Activated T-helper 1 cell treated with anti-CD3 and anti-CD28 coated beads, Interleukin-12 subunit alpha, Interleukin-12 subunit beta, Interleukin-2, Interleukin-4 antibody, amounts not matched to agents 30 ng/mL and 10 ng/mL and 1 ng/mL, durations not matched to agents 14 hours and 24 hours and 36 hours (primary cell): Measurements from ENCODE around the gene TEX44. TPM values are rescaled to one million over a fixed set of nuclear protein-coding genes. Genes with fewer than 3 reads are reported as not detected.
A peak's percentile ranks its signal among the peaks of the same experiment; 100 is the strongest.
"Not testable (repeated sequence)": the region's sequence is repeated elsewhere in the genome, so short reads cannot be mapped to it uniquely, and the experiment has no call there.

ENCODE experiments used
- DNase-seq: peaks from one replicate; pipeline ENCODE4 v3.0.0; 2021; ENCODE audit warnings: low spot score
- H3K27ac Mint-ChIP-seq: one replicate; pipeline ENCODE4 v1.8.0; 2021; ENCODE audit warnings: mild to moderate bottlenecking, mixed read lengths
- H3K27me3 Mint-ChIP-seq: one replicate; pipeline ENCODE4 v1.8.0; 2022; ENCODE audit warnings: mild to moderate bottlenecking, moderate library complexity, mixed read lengths; ENCODE audit not compliant: insufficient read depth
- H3K36me3 Mint-ChIP-seq: one replicate; pipeline ENCODE4 v1.8.0; 2021; ENCODE audit warnings: low read depth, mixed read lengths
- H3K4me1 Mint-ChIP-seq: one replicate; pipeline ENCODE4 v1.8.0; 2021; ENCODE audit warnings: low read depth, mixed read lengths
- H3K4me3 Mint-ChIP-seq: one replicate; pipeline ENCODE4 v1.8.0; 2021; ENCODE audit warnings: mild to moderate bottlenecking, moderate library complexity, mixed read lengths
- H3K9me3 Mint-ChIP-seq: one replicate; pipeline ENCODE4 v1.8.0; 2021; ENCODE audit warnings: mixed read lengths
- intact Hi-C: fragments of 100-400 bp; cut with micrococcal nuclease; formaldehyde crosslinking; loops from one replicate; pipeline ENCODE4 v1.15.1; 2024
- total RNA-seq: library from RNA; stranded (reverse); gene quantifications from 2 replicates; pipeline ENCODE4 v1.2.3, GENCODE V29; 2022

The TEX44 gene
- not detected in 2 replicates for total RNA-seq

GRCh38 chr2:231592636-231593145 is at the start of gene TEX44:
TEX44 (plus strand) TSS chr2:231592864; CDS start chr2:231592952, 88 bp downstream.
- no peaks in the 10 kb centered on the region for H3K4me1 Mint-ChIP-seq
- H3K27ac Mint-ChIP-seq = no peak within 1 kb of the TSS
- no peaks in the 10 kb centered on the region for H3K9me3 Mint-ChIP-seq
- H3K27me3 Mint-ChIP-seq = peaks cover 7% of the 10 kb centered on the region
- intact Hi-C loops = no loop called here
- no peaks in the 10 kb centered on the region for H3K36me3 Mint-ChIP-seq
- DNase-seq = no peak
- H3K4me3 Mint-ChIP-seq = no peak within 1 kb of the TSS

DNA sequence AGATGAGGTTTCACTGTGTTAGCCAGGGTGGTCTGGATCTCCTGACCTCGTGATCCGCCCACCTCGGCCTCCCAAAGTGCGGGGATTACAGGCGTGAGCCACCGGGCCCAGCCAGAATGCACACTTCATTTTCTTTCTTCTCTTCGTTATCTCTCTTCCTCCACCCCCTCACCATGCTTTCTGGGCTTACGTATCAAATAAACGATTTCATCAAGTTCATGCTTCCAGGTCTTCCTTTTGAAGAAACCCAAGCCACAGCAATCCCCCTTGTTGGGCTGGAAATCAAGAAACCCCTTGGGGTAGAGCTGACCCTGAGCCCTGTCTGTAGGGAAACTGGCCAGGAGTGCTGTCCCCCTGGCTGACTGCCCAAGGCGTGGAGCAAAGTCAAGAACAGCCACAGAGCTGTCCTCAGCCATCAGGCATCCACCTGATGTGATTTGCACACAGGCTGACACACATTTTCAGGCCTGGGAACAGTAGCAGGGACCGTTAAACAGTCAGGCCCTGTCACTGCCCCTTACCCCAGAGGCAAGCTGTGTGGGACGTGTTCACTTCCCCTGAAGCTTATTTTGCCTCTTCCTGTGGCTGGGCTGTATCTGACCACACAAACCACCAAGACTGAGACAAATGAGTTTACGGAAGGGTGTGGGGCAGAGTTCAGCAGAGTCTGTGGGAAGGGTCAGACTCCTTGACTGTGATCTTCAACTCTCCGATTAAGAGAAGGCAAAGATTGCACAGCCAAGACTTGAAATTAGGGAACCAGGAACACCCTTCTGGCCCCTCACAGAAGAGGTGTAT is 47.4 kb upstream of the TEX44 start:
- DNase-seq = peak; percentile 76
- Mint-ChIP-seq H3K4me1 (peaks cover 45% of the 10 kb centered on the region), H3K27ac (peak overlapping the region; percentile 96), H3K4me3 (peak overlapping the region; percentile 79), H3K9me3 (peaks cover 23% of the 10 kb centered on the region), H3K27me3 (peaks cover 5% of the 10 kb centered on the region), H3K36me3 (peaks cover 18% of the 10 kb centered on the region)
- intact Hi-C loops = loop anchor here (1.0 to 10.0 kb wide), 4 partner anchors 13 to 561 kb away; no protein-coding TSS in a partner anchor

- Mint-ChIP-seq H3K9me3 (peaks cover 23% of the 10 kb centered on the region), H3K27me3 (peaks cover 5% of the 10 kb centered on the region), H3K36me3 (peaks cover 17% of the 10 kb centered on the region), H3K4me1 (peaks cover 45% of the 10 kb centered on the region), H3K4me3 (peak overlapping the region; percentile 79), H3K27ac (peak overlapping the region; percentile 96)
- no peak for DNase-seq
- intact Hi-C loops = loop anchor here (5.0 to 10.0 kb wide), 2 partner anchors 481 to 561 kb away; no protein-coding TSS in a partner anchor
Observed at GRCh38 chr2:231546014-231546715, 46.5 kb upstream of the TEX44 start.

DNA sequence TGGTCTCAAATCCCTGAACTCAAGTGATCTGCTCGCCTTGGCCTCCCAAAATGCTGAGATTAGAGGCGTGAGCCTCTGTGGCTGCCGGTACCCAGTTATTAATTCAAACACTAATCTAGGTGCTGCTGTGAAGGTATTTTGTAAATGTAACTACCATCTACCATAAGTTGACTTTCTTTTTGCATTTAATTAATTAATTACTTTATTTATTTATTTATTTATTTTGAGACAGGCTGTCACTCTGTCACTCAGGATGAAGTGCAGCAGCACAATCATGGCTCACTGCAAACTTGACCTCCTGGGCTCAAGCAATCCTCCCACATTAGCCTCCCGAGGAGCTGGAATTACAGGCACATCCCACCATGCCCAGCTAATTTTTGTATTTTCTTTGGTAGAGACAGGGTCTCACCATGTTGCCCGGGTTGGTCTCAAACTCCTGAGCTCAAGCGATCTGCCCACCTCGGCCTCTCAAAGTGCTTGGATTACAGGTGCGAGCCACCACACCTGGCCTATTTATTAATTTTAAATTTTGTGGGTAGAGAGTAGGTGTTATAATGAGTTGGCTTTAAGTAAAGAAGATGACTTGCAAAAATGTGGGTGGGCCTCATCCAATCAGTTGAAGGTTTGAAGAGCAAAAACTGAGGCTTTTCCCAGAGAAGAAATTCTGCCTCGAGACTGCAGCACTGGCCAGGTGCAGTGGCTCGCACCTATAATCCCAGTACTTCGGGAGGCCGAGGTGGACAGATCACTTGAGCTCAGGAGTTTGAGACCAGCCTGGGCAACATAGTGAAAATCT is 45.2 kb upstream of the TEX44 start:
- Mint-ChIP-seq H3K4me3 (no peak overlapping the region), H3K27ac (no peak overlapping the region), H3K4me1 (peaks cover 45% of the 10 kb centered on the region), H3K36me3 (peaks cover 10% of the 10 kb centered on the region), H3K9me3 (peaks cover 16% of the 10 kb centered on the region), H3K27me3 (peaks cover 5% of the 10 kb centered on the region)
- intact Hi-C loops = loop anchor here (5.0 to 10.0 kb wide), 2 partner anchors 480 to 563 kb away; no protein-coding TSS in a partner anchor
- no peak for DNase-seq

DNA sequence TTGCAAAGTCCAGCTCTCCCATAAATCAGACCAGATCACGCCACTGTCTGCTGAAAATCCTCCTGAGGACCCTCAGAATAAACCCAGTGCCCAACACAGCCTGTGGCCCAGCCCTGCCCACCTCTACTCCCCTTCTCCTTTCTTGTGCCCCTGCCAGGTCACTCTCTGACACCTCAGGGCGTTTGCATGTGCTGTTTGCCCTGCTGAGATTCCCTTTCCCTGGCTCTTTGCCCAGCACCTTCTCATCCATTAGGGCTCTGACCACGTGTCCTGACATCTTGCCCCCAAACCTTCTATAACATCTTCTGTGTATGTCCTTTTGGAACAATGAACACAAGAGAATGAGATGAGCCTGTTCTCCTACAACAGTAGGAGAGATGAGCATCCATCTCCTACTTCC is 43.9 kb upstream of the TEX44 start:
- intact Hi-C loops = loop anchor here (5.0 to 10.0 kb wide), 2 partner anchors 479 to 564 kb away; no protein-coding TSS in a partner anchor
- Mint-ChIP-seq H3K9me3 (peaks cover 17% of the 10 kb centered on the region), H3K27ac (no peak overlapping the region), H3K4me3 (no peak overlapping the region), H3K27me3 (peaks cover 2% of the 10 kb centered on the region), H3K4me1 (peaks cover 45% of the 10 kb centered on the region), H3K36me3 (peaks cover 17% of the 10 kb centered on the region)
- no peak for DNase-seq

- H3K36me3 Mint-ChIP-seq = peaks cover 17% of the 10 kb centered on the region
- peaks cover 54% of the 10 kb centered on the region for H3K4me1 Mint-ChIP-seq
- H3K27me3 Mint-ChIP-seq = peaks cover 2% of the 10 kb centered on the region
- no peak for DNase-seq
- H3K4me3 Mint-ChIP-seq = no peak overlapping the region
- H3K9me3 Mint-ChIP-seq = peaks cover 17% of the 10 kb centered on the region
- peak overlapping the region; percentile 20 for H3K27ac Mint-ChIP-seq
- intact Hi-C loops = loop anchor here (5.0 to 10.0 kb wide), 2 partner anchors 478 to 565 kb away; no protein-coding TSS in a partner anchor
Observed at GRCh38 chr2:231549446-231550239, 43.0 kb upstream of the TEX44 start.

DNA sequence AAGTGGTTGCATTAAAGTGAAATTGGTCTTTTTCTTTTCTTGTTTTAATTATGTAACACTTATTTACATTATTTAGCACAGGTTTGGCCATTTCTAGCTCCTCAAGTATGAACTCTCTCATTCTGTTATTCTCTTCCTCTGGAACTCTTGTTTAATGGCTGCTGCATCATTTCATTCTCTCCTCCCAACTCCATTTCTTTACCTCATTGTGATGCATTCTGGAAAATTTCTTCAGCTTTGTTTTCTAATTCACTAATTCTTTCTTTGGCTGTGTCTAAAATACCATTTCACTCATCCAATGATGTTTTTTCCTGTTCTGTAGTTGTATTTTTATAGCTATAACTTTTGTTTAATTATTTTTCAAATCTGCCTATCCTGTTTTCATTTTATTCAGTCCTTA is 39.9 kb upstream of the TEX44 start:
- H3K27me3 Mint-ChIP-seq = peaks cover 2% of the 10 kb centered on the region
- H3K4me1 Mint-ChIP-seq = peaks cover 51% of the 10 kb centered on the region
- intact Hi-C loops = no loop called here
- DNase-seq = no peak
- H3K4me3 Mint-ChIP-seq = no peak overlapping the region
- H3K9me3 Mint-ChIP-seq = peaks cover 14% of the 10 kb centered on the region
- H3K36me3 Mint-ChIP-seq = peaks cover 18% of the 10 kb centered on the region
- no peak overlapping the region for H3K27ac Mint-ChIP-seq

DNA sequence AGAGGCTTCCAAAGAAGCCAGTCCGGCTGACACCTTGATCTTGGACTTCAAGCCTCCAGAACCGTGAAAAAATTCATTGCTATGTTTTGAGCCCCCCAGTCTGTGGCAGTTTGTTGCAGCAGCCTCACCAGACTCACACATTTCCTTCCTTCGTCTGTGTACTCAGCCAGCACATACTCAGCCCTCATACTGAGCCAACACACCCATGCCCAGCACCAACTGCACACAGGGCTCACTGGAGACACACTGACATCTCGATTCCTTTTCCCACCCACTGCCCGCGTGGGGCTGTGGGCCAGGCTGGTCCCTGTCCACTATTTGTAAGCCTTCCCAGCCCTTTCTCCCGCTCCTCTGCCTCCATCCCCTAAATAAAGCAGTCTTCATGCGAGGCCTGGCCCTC is 38.3 kb upstream of the TEX44 start:
- H3K9me3 Mint-ChIP-seq = peaks cover 14% of the 10 kb centered on the region
- intact Hi-C loops = no loop called here
- H3K4me3 Mint-ChIP-seq = peak overlapping the region; percentile 68
- H3K4me1 Mint-ChIP-seq = peaks cover 40% of the 10 kb centered on the region
- peak overlapping the region; percentile 78 for H3K27ac Mint-ChIP-seq
- H3K36me3 Mint-ChIP-seq = peaks cover 15% of the 10 kb centered on the region
- peaks cover 2% of the 10 kb centered on the region for H3K27me3 Mint-ChIP-seq
- DNase-seq = no peak

- no peak for DNase-seq
- Mint-ChIP-seq H3K4me3 (peak overlapping the region; percentile 68), H3K36me3 (peaks cover 15% of the 10 kb centered on the region), H3K27me3 (peaks cover 2% of the 10 kb centered on the region), H3K27ac (peak overlapping the region; percentile 78), H3K9me3 (peaks cover 14% of the 10 kb centered on the region), H3K4me1 (peaks cover 34% of the 10 kb centered on the region)
- intact Hi-C loops = loop anchor here (5.0 kb wide), 1 partner anchor 162 kb away; no protein-coding TSS in a partner anchor
Observed at GRCh38 chr2:231554748-231555545, 37.7 kb upstream of the TEX44 start.

DNA sequence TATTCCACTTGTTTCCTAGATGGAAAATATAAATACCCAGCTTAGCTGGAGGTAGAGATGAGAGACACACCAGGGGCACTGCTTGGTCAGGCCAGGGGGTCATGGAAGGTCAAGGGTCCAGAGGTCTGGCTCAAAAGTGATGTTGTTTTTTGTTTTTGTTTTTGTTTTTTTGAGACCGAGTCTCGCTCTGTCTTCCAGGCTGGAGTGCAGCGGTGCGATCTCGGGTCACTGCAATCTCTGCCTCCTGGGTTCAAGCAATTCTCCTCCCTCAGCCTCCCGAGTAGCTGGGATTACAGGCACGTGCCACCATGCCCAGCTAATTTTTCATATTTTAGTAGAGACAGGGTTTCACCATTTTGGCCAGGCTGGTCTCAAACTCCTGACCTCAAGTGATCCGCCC is 36.2 kb upstream of the TEX44 start:
- Mint-ChIP-seq H3K36me3 (peaks cover 15% of the 10 kb centered on the region), H3K4me1 (peaks cover 32% of the 10 kb centered on the region), H3K9me3 (peaks cover 14% of the 10 kb centered on the region)
- H3K27me3 Mint-ChIP-seq, H3K4me3 Mint-ChIP-seq, DNase-seq, H3K27ac Mint-ChIP-seq: not testable (repeated sequence)
- intact Hi-C loops = loop anchor here (5.0 kb wide), 1 partner anchor 161 kb away; no protein-coding TSS in a partner anchor

- Mint-ChIP-seq H3K9me3 (peaks cover 14% of the 10 kb centered on the region), H3K4me3 (no peak overlapping the region), H3K27me3 (no peaks in the 10 kb centered on the region), H3K36me3 (peaks cover 15% of the 10 kb centered on the region), H3K4me1 (peaks cover 32% of the 10 kb centered on the region), H3K27ac (no peak overlapping the region)
- intact Hi-C loops = loop anchor here (5.0 kb wide), 1 partner anchor 160 kb away; no protein-coding TSS in a partner anchor
- no peak for DNase-seq
Observed at GRCh38 chr2:231556981-231557380, 35.7 kb upstream of the TEX44 start.
